Pulmonary artery endothelial cell (primary cell): Measurements from ENCODE around the gene RANBP3. TPM values are rescaled to one million over a fixed set of nuclear protein-coding genes. Genes with fewer than 3 reads are reported as not detected.
"Not testable (repeated sequence)": the region's sequence is repeated elsewhere in the genome, so short reads cannot be mapped to it uniquely, and the experiment has no call there.

Source experiments
- DNase-seq: peaks from one replicate; pipeline ENCODE4 v3.0.0-alpha.2; 2011; ENCODE audit warnings: low read depth, low spot score
- total RNA-seq: library from RNA; depleted of rRNA; stranded (reverse); fragments of >200 nt; gene quantifications from 2 replicates; pipeline ENCODE4 v1.2.3, GENCODE V29; 2014

The RANBP3 gene, protein sequence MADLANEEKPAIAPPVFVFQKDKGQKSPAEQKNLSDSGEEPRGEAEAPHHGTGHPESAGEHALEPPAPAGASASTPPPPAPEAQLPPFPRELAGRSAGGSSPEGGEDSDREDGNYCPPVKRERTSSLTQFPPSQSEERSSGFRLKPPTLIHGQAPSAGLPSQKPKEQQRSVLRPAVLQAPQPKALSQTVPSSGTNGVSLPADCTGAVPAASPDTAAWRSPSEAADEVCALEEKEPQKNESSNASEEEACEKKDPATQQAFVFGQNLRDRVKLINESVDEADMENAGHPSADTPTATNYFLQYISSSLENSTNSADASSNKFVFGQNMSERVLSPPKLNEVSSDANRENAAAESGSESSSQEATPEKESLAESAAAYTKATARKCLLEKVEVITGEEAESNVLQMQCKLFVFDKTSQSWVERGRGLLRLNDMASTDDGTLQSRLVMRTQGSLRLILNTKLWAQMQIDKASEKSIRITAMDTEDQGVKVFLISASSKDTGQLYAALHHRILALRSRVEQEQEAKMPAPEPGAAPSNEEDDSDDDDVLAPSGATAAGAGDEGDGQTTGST
- 36.4 and 42.4 TPM in 2 replicates for total RNA-seq

DNA sequence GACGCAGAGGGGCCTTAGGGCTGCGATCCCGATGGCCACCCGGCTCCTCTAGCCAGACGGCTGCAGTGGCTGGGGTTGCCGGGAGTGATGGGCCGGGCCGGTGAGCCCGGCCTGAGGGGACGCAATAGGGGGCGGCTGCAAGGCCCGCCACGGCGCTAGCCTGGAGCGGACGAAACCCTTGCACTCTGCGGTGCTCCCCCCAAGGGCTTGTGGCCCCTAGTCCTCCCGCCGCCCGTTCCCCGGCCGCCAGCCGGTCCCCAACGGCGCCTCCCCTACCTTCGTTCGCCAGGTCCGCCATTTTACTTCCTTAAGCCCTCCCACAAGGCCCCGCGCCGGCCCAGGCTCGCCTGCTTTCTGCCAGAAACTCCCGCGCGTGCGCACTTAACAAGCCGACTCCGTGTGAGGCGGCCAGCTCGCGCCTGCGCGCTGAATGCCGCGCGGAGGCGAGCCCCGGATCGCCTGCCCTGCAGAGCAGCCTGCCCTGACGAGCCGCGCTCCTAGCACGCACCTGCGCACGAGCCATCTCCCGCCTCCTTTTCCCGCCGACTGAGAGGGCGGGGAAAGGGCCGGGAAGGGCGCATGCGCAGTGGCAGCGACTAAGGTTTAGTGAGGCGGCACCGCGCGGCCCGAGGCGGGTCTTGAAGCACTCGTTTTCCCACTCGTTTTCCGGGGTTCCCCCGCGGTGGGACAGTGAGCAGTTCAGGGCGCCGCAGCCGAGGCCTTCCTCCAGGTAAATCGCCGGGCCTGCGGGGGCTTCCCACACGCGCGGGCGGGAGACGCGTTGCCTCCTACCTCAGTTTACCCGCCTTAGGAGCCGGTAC lies at the start of gene RANBP3:
Gene RANBP3, minus strand, starts transcription at position 356 of the 821 bp plus-strand sequence. Its CDS starts 58 bp downstream, at position 298.
- DNase-seq: peak; percentile 95

DNA sequence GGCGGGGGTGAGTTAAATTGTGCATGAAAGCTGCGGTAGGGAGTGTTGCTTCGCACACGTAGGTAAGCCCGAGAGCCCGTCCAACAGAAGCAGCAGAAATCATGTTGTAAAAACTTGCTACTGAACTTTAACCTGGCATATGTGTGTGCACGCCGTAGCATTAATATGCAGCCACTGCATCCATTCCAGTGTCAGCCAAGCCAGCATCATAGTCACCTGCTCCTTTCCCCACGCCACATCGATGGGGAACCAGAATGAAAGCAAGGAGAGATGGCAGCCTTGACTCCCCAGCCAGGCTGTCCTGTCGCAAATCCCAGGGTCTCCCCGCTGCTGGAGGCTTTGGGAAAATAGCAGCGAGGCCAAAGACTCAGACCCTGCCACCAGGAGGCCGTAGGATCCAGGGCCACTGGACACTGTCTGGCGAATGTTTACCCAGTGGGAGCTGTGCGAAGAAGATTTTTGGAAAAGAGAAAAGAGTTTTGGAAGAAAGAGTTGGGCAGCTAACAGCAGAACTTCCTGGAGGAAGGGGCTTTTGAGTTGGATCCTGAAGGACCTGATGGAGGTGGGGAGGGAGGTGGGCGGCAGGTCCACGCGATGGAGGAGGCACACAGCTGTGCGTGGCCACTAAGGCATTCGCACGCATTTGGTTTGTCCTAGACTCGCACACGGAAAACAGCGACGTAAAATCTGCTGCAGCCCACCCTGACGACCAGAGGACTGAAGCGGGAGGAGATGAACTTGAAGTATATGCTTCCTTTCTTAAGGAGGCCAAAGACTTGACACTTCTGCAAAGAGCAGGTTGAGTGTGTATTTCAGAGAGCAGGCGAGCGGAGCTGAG lies 48.7 kb upstream of the RANBP3 start:
- no peak for DNase-seq

DNA sequence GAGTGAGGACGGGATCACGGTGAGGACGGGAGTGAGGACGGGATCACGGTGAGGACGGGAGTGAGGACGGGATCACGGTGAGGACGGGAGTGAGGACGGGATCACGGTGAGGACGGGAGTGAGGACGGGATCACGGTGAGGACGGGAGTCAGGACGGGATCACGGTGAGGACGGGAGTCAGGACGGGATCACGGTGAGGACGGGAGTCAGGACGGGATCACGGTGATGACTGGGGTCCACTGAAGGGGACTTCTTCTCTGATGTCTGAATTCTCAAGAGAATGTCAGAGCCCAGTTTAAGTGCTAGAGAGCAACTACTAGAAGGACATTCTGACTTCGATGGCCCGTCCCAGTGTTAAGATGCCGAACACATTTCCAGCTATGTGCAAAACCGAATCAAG lies 46.8 kb upstream of the RANBP3 start:
- DNase-seq: not testable (repeated sequence)

DNA sequence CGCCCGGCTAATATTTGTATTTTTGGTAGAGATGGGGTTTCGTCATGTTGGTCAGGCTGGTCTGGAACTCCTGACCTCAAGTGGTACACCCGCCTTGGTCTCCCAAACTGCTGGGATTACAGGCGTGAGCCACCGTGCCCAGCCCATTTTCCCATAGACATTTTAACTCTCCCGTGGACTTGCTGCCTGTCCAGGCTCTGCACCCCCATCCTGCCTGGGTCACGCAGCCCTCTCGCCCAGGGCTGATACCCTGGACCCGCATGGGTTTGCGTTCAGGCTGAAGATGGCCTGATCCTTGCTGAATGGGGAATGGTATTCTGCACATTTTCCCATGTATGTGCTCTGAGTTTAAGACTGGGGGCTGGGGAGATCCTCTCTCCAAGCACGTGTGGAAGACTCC lies 46.0 kb upstream of the RANBP3 start:
- DNase-seq: no peak

DNA sequence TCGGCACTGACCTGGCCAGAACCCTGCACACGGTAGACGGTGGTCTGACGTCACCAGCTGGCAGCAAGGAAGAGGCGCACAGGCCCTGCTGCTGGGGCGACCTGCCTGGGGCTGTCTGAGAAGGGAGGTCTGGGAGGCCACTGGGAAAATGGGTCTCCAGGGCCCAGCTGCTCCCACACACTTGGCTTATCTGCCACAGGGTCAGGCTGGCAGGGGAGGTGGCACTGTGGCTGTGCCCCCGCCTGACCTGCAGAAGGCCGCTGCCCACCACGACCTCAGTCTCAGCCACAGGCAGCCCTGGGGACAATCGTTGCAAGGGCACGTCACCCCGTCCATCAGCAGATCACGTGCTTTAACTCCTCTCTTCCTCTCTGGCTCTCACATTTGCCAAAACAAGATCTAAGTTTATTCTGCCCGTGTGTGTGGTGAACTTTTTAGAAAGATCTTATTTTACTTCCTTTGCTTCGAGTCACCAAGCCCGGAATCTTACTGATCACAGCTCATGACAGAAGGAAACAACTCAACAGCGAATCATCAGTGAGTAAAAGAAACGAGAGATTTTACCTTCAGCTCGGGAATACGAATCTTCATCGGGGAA lies 45.2 kb upstream of the RANBP3 start:
- no peak for DNase-seq

DNA sequence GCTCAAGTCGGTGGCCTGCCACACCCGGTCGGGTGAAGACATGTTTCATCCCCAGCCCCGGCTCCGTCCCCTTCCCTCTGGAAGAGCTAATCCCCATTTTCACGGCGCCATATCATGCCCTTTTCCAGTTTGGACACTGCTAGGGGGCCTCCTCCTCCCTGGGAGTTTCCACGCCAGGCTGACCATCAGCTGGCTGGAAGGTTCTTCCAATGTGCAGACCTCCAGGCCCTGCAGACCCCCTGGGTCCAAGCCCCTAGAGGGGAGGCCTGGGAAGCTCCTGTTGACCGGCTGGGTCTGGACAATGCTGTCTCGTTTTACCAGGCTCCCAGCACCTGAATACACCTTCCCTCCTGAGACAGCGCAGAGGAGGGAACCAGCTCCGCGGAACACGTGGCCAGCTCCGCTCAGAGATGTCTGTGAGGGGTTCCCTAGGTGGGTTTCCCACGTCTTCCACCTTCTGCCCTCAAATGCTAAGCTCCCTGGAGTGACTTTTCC lies 44.7 kb upstream of the RANBP3 start:
- DNase-seq: no peak

DNA sequence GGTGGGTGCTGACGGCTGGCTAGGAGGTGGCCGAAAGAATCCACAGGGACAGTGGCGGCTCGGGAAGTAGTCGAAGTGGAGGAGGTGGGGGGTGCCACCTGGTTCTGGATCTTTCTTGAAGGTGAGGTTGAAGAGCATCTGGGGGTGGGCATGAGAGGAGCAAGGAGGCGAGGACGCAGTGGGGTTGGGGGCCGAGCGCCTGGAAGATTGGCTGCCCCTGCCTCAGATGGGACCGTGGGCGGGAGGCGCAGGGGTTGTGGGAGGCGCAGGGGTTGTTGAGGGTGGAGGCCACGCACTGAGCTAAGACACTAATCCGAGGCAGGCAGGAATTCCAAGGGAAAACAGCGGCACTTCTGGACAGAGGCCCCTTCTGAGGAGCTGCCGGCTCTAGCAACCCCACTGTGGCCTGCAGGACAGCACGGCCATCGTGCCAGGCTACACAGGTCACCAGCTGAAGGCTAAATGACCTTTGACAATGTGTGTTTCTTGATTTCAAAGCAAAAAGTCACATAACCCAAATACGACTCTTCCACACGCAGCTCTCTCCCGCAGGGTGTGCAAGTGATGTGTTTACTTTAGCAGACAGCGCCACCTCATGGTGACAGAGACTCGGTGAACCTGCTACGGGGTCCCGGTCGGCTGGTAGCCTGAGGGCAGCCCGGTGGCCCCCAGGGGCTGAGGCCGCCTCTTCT lies 44.1 kb upstream of the RANBP3 start:
- peak; percentile 62 for DNase-seq

DNA sequence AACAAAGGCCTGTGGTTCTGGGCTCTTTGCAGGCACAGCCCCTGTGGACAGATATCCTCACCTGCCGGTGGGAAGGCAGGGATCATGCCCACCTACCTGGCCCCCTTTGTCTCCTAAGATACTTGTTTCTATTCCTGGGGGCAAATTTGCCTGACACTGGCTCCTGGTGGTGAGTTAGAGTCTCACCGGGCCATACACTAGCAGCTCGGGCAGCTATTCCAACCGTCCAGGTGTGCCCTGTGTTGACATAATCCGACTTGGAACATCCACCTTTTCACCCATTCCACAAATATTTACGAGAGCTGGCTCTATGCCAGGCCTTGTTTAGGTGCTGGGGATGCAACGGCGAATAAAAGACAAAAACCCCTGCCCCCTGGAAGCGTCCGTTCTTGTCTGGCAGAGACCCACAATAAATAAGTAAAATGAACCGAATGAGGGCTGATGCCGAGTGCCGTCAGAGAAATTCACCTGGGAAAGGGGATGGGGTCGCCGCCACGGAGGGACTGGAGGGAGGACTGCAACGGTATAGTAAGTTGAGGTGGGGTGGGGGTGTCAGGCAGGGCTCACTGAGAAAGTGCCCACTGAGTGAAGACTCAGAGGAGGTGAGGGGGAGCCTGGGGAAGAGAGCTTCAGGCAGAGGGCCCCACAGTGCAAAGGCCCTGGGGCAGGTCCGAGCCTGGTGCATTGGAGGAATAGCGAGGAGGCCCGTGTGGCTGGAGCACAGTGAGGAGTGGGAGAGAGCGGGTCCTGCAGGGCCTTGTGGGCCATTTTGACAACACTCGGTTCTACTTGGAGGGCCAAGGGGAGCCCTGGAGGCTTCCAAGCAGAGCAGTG lies 43.2 kb upstream of the RANBP3 start:
- DNase-seq: no peak

DNA sequence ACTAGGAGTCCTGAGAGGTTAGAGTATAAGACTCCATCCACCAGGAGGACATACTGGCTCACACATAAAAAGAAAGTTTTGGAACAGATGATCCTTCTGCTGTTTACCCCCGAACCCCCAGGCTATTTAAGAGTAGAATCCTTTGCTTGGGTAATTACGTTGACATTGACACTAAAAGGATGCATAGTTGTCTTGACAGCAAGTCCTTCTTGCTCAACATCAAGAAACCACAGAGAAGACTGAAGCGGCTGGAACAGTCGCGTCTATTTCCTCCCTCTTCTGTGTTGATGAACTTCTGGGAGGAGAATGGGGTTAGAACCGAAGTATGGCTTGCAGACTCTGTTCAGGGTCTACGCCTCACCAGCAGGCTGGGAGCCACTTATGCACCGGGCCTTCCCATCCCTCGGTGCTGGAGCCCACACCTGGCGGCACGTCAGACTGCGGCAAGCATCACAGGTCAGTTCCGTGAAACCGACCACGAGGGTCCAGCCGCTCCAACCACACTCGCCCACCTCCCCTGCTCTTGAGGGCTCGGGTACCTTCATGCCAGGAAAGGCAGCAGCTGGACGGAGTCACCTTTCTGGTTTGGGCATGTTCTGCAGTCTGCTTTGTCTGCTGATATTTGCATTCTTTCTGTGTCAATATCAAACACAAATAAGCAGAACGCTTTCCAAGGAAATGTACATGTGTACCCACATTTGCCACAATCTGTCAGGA lies 42.4 kb upstream of the RANBP3 start:
- DNase-seq: no peak

DNA sequence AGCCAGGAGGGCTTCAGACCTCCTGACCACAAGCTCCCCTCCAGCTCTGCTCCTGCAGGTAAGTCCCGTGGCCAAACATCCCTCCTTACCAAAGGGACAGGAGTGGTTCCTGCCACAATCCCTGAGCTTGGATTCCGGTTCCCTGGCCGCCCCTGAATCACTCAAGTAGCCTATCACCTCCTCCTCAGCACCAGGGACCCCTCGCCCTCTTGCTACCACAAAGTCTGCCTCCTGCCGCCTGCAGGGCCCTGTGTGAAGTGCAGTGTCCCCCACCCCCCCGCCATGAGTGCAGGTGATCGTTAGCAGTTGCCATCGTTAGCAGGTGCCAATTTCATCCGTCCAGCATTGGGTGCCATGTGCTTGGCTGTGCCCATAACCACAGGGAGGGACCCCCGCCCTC lies 40.8 kb upstream of the RANBP3 start:
- no peak for DNase-seq

DNA sequence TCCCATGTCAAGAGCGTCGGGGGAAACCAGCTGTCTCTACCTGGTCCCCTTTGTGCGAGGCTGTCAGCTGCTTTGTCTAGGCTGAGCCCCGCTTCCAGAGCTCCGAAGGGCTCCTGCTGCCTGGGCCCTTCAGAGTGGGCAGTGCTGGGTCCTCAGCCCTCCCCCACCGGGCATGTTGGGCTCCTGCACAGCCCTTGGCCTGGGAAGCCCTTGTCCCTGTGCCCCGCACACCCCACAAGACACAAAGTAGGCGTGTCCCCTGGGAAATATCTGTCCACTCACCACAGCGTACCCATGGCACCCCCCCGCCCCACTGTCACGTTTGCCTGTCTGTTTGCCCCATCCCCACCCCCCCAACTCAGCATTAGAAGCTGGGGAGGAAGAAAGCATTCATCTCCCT lies 39.6 kb upstream of the RANBP3 start:
- DNase-seq: no peak

DNA sequence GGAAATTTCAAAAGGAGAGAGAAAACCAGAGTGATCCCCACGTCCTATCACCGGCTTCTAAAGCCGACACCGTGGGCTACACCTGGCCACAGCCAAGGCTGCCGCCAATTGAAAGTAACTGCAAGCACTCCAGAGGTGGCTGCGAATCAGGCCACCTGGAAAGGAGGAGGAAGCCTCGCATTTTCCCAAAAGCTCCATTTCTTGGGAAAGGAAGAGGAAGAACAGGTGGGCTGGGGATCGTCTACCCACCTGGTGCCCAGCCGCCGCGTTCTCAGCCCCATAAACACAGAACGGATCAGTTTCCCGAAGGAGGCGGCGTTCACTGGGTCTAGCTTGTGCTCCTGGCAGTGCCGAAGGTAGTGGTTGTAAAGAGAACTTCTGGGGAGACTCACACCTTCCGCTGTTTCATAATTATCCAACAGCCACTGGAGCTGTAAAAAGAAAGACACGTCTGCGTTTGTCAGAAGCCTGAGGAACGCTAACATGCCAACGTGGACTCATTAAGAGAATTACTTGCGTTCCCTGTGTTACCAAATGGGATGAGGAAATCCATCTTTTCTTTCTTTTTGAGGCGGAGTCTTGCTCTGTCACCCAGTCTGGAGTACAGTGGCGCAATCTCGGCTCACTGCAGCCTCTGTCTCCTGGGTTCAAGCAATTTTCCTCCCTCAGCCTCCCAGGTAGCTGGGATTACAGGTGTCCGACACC lies 38.1 kb upstream of the RANBP3 start:
- DNase-seq: no peak

DNA sequence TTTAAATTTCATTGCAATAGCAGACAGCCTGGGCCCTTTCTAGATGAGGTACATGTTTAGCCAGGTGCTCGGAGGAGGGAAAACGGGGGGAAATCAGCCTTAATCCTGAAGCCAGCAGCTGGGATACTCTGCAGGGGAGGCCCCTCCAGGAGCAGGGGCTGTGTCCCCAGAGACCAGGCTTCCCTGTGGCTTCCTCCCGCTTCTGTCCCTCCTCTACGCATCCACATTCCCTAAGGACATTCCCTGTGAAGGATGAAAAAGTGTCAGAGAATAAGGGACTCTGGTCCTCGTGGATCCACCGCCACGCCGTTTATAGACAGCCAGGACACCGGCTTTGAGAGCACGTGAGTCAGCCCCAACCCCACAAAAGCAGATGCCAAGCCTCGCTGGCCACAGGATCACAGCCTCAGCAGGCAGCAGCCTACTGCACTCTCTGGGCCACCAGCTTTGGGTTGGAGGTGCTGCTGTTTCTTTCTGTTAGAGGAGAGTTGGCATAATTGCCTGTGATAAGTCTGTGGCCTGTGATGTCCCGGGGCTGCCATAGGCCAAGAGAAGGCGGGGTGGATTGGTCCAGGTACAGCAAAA lies 36.7 kb upstream of the RANBP3 start:
- DNase-seq: no peak

DNA sequence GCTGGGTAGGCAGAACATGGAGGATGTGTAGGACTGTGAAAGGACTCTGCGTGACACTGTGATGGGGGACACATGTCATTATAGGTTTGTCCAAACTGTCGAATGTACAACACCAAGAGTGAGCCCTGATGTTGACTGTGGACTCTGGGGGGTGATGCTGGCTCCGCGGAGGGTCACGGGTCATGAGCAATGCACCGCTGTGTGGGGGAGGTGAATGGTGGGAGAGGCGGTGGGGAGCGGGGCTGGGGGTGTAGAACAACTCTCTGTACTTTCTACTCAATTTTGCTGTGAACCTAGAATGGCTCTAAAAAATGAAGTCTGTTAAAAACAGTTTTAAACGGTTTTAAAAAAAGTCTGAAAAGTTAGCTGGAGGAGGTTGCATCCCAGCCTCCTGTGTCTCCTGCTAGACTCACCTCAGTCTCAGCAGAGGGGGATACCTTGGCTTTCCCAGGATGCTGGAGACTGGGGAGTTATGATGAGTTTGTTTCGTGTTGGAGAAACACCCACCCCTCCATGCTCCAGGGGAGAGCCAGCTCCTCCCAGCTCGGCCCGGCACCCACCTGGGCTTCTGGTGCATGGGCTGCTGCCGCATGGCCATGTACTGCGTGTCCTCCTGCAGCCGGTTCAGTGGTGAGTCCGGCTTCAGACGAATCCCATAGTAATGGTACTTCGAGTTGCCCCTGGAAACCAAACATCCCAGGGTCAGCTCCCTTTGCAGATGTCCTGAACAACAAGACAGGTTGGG lies 34.7 kb upstream of the RANBP3 start:
- no peak for DNase-seq

DNA sequence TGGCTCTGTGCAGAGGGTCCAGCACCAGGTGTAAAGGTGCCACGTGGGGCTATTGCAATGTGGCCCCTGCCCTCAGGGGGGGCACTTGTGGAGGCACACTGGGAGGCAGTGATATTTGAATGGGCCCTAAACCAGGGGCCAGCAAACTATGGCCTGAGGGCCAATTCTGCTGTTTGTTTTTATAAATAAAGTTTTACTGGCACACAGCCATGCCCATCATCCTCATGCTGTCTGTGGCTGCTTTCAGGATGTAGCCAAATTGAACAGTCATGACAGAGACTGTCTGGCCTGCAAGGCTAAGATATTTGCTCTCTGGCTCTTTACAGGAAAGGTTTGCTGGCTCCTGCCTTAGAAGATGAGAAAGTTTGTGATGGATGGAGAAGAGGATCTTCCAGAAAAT lies 33.9 kb upstream of the RANBP3 start:
- DNase-seq: no peak

DNA sequence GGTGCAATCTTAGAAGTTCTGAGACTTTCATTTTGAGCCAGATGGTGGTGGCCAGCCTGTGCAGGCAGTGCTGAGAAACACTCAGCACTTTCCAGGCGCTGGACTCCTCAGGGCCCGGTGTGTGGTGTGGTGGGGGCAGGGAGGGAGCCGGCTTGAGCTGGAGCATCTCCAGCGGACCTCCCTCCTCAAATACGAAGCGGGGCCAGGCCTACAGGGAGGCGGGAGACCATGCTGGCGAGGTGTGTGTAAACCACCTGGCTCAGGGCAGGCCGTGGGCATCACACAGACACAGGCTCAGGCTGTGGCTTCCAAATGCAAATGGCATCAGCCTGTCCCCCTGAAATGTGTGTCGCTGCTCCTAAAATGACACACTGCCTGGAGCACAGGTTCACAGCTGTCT lies 33.3 kb upstream of the RANBP3 start:
- DNase-seq: no peak

DNA sequence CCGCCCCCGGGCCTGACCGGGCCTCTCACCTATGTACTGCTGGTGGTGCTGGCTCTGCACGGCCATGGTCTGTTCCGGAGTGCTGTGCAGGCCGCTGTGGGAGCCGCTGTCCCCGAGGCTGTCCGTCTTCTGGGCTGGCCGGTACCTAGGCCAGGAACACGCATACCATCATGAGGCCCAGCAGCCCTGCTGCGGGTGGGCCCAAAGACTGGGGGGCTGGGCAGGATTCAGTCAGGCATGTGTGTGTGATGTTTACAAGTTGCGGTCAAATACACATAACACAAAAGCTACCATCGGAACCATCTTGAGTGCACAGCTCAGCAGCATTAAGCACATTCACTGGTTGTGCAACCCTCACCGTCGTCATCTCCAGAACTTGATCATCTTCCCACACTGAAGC lies 32.2 kb upstream of the RANBP3 start:
- no peak for DNase-seq
